HepG2 (cell line): ENCODE data around the gene SURF2. TPM values are rescaled to one million over a fixed set of nuclear protein-coding genes. Genes with fewer than 3 reads are reported as not detected.

Experiments
- ATAC-seq: fragments of 200-7000 bp; cut with Tn5 transposase; 3 replicates; pipeline ENCODE4 v1.9.1; 2020; ENCODE audit warnings: mild to moderate bottlenecking, moderate library complexity
- BruUV-seq: library from RNA; stranded (reverse); fragments of 400-500 nt; replicated peaks from 2 replicates; lab custom pipeline; 2021; lab: Mats Ljungman, UMichigan
- CTCF ChIA-PET: fragments of 300-600 bp; formaldehyde crosslinking; extraction: SDS; loops from one replicate; lab custom pipeline; 2021; ENCODE audit warnings: low total read pairs, inconsistent platforms, low intra/inter-chr PET ratio; lab: Yijun Ruan, JAX
- POLR2A ChIA-PET: fragments of 350-600 bp; sonication (Branson Sonifier 250); formaldehyde crosslinking; loops from one replicate; lab custom pipeline; 2020; ENCODE audit warnings: antibody characterized with exemption, inconsistent platforms; lab: Yijun Ruan, JAX
- DNase-seq: peaks from one replicate; pipeline ENCODE4 v3.0.0-alpha.2; 2015; ENCODE audit warnings: low spot score
- FAIRE-seq: peaks from 3 replicates; lab custom pipeline; 2011; peaks lifted over from hg19 to GRCh38; lab: Jason Lieb, UNC
- H2AFZ ChIP-seq: one replicate; pipeline ENCODE4 v1.6.1; 2011; ENCODE audit warnings: low read length, inconsistent platforms
- H3K27ac ChIP-seq: fragments of 300-600 bp; 3 replicates; pipeline ENCODE4 v1.8.0; 2011; ENCODE audit warnings: mixed run types, mild to moderate bottlenecking, mixed read lengths, low read length, inconsistent platforms; ENCODE audit not compliant: insufficient read depth; ENCODE audit errors: extremely low read length
- H3K27me3 ChIP-seq, 2 experiments: fragments of 200-600 bp in 1 of 2; 2 replicates in 1 of 2; 3 replicates in 1 of 2; pipeline versions ENCODE4 v1.6.0 to v1.8.0; 2011; ENCODE audit warnings: low read length in 2 of 2, mild to moderate bottlenecking in 2 of 2, moderate library complexity in 2 of 2, inconsistent platforms in 1 of 2; ENCODE audit not compliant: insufficient read depth in 2 of 2, control insufficient read depth in 1 of 2
- H3K36me3 ChIP-seq, 2 experiments: fragments of 200-600 bp in 1 of 2; replicated peaks in 1 of 2; 2 replicates in 1 of 2; 3 replicates in 1 of 2; pipeline versions ENCODE4 v1.5.1 to v1.8.0; 2011; ENCODE audit warnings: low read length in 2 of 2, inconsistent platforms in 1 of 2; ENCODE audit not compliant: insufficient read depth in 2 of 2, control insufficient read depth in 1 of 2
- H3K4me1 ChIP-seq: 2 replicates; pipeline ENCODE4 v1.5.1; 2012; ENCODE audit warnings: low read length, inconsistent platforms; ENCODE audit not compliant: insufficient read depth
- H3K4me2 ChIP-seq: 2 replicates; pipeline ENCODE4 v1.6.0; 2011; ENCODE audit warnings: low read depth, low read length, inconsistent platforms
- H3K4me3 ChIP-seq, 3 experiments: fragments of 200-600 bp in 1 of 3; sonication (generic), shearing (Covaris generic) in 1 of 3; replicated peaks in 1 of 3; 2 replicates each; pipeline ENCODE4 v1.5.1; 2011 to 2016; ENCODE audit warnings: low read length in 3 of 3, inconsistent platforms in 2 of 3, low read depth in 2 of 3, mild to moderate bottlenecking in 2 of 3, control low read depth in 1 of 3, mixed read lengths in 1 of 3; ENCODE audit not compliant: insufficient read depth in 1 of 3
- H3K79me2 ChIP-seq: one replicate; pipeline ENCODE4 v1.6.1; 2011; ENCODE audit warnings: low read length, inconsistent platforms; ENCODE audit not compliant: insufficient read depth
- H3K9ac ChIP-seq: 2 replicates; pipeline ENCODE4 v1.6.0; 2011; ENCODE audit warnings: mild to moderate bottlenecking, low read depth, low read length, inconsistent platforms; ENCODE audit not compliant: insufficient read depth
- H3K9me3 ChIP-seq: 2 replicates; pipeline ENCODE4 v1.5.1; 2012; ENCODE audit warnings: mild to moderate bottlenecking, low read length
- H4K20me1 ChIP-seq: 2 replicates; pipeline ENCODE4 v1.6.0; 2011; ENCODE audit warnings: inconsistent platforms, mild to moderate bottlenecking, low read length, moderate library complexity; ENCODE audit not compliant: insufficient read depth
- CCAR2 ChIP-seq: fragments of 200-400 bp; formaldehyde crosslinking; optimal IDR thresholded peaks from 2 replicates; pipeline ENCODE3; 2018; ENCODE audit warnings: low read depth, mild to moderate bottlenecking, low read length, moderate library complexity
- CEBPB ChIP-seq: IDR thresholded peaks from 2 replicates; pipeline ENCODE4 v1.6.1; 2011; ENCODE audit warnings: low read depth, low read length, improper control_type of control experiment, borderline replicate concordance
- CEBPG ChIP-seq: IDR thresholded peaks from 2 replicates; pipeline ENCODE4 v1.6.1; 2016
- FOSL2 ChIP-seq: sonication (generic); formaldehyde crosslinking; IDR thresholded peaks from 2 replicates; pipeline ENCODE4 v1.4.0; 2020; ENCODE audit warnings: missing genetic modification reagents
- HOXA5 ChIP-seq: sonication (generic); formaldehyde crosslinking; IDR thresholded peaks from 2 replicates; pipeline ENCODE4 v1.4.0; 2020; ENCODE audit warnings: missing genetic modification reagents
- POLR2AphosphoS2 ChIP-seq: IDR thresholded peaks from 2 replicates; pipeline ENCODE4 v1.6.1; 2011; ENCODE audit warnings: low read depth, low read length, improper control_type of control experiment
- PTBP1 ChIP-seq: fragments of 200-400 bp; formaldehyde crosslinking; IDR thresholded peaks from 2 replicates; pipeline ENCODE4 v1.6.1; 2018; ENCODE audit warnings: low read length, low read depth; ENCODE audit not compliant: poor library complexity, severe bottlenecking
- RBM22 ChIP-seq: fragments of 200-400 bp; formaldehyde crosslinking; optimal IDR thresholded peaks from 2 replicates; pipeline ENCODE3; 2017; ENCODE audit warnings: mild to moderate bottlenecking, low read length, moderate library complexity
- ZFP62 ChIP-seq: sonication (generic); formaldehyde crosslinking; IDR thresholded peaks from 2 replicates; pipeline ENCODE4 v1.4.0; 2020; ENCODE audit warnings: missing genetic modification reagents
- ZNF121 ChIP-seq: sonication (generic); formaldehyde crosslinking; IDR thresholded peaks from 2 replicates; pipeline ENCODE4 v1.5.0; 2020; ENCODE audit warnings: mild to moderate bottlenecking, missing genetic modification reagents
- ZNF672 ChIP-seq: sonication (generic); formaldehyde crosslinking; IDR thresholded peaks from 2 replicates; pipeline ENCODE4 v1.8.1; 2022; ENCODE audit warnings: missing genetic modification reagents
- WGBS: methylation state at CpG from one replicate; pipeline ENCODE4 v1.1.6; 2017; ENCODE audit warnings: low lambda C conversion rate; 5-methylcytosine and 5-hydroxymethylcytosine counted together
- in situ Hi-C: cut with HindIII; loops from 2 replicates; pipeline ENCODE4 v1.10.0; 2017; ENCODE audit warnings: low pct_unique_long_range_greater_than_20kb; ENCODE audit not compliant: extremely low pct_ligation_motif_present
- intact Hi-C: fragments of 100-400 bp; cut with micrococcal nuclease; formaldehyde crosslinking; loops from one replicate; pipeline ENCODE4 v1.10.0; 2022; ENCODE audit not compliant: unreplicated experiment
- polyA plus RNA-seq, 8 experiments: library from polyadenylated mRNA; depleted of rRNA in 3 of 8; stranded (reverse) in 7 of 8; unstranded in 1 of 8; fragments of >200 nt; fragmentation: Illumina TruSeq in 4 of 8; extraction: Trizol in 4 of 8; gene quantifications; 2 replicates each; pipeline versions ENCODE4 v1.2.1 to v1.2.3, GENCODE V29; 2011 to 2016; ENCODE audit warnings: low read depth in 4 of 8, missing spikeins in 1 of 8, mixed read lengths in 1 of 8; ENCODE audit not compliant: insufficient read depth in 1 of 8
- total RNA-seq, 5 experiments: library from RNA; depleted of rRNA; stranded (reverse); fragments of >200 nt; fragmentation: Illumina TruSeq; extraction: Trizol; gene quantifications; 2 replicates each; pipeline ENCODE4 v1.2.3, GENCODE V29; 2016; ENCODE audit warnings: low read depth in 1 of 5
- TF ChIP-seq, protein P1 (sequence below): conservative IDR thresholded peaks from 2 replicates; pipeline ENCODE4 v1.6.1; 2018; ENCODE audit warnings: missing genetic modification reagents
- TF ChIP-seq, protein P2 (sequence below): sonication (generic); formaldehyde crosslinking; IDR thresholded peaks from 2 replicates; pipeline ENCODE4 v1.5.0; 2020; ENCODE audit warnings: mild to moderate bottlenecking, low read depth, missing genetic modification reagents, borderline replicate concordance
- TF ChIP-seq, protein P3 (sequence below): IDR thresholded peaks from 2 replicates; pipeline ENCODE4 v1.6.1; 2018; ENCODE audit warnings: missing genetic modification reagents
- TF ChIP-seq, protein P4 (sequence below): IDR thresholded peaks from 2 replicates; pipeline ENCODE4 v1.6.1; 2016
- TF ChIP-seq, protein P5 (sequence below): sonication (generic); formaldehyde crosslinking; IDR thresholded peaks from 2 replicates; pipeline ENCODE4 v1.5.0; 2020; ENCODE audit warnings: mild to moderate bottlenecking, missing genetic modification reagents
- TF ChIP-seq, protein P6 (sequence below): sonication (generic); IDR thresholded peaks from 2 replicates; pipeline ENCODE4 v1.6.1; 2016; ENCODE audit warnings: low read depth, borderline replicate concordance

The SURF2 gene
- total and polyA plus RNA-seq, 2 of the 13 experiments (the other 11 are each of a cell fraction or from before 2014, with no cell fraction given): 6.3 to 13.6 TPM

DNA sequence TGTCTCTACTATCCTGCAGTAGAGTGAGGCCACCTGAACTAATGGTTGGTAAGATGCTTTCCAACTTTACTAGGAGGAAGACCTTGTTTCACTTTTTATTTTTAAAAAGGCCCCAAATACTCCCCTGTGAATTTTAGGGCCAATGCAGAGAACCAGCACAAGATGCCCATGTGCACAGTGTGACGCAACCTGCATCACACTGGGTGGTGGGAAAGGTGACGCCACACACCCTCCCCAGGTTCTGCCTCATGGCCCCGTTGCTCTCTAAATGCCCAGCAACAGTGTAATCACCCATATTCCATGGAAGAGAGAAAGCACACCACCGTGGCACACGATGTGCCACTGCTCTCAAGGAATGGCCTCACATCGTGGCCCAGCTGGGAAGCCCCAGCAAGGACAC is 13.1 kb downstream of the SURF2 start:
- no peaks in the 10 kb centered on the region for H3K27me3 ChIP-seq
- FAIRE-seq: no peak

More for the DNA sequence above, 13.1 kb downstream of the SURF2 start:
- no peak overlapping the region for H3K4me3 ChIP-seq
- peaks cover 20 to 88% of the 10 kb centered on the region in 2 experiments for H3K36me3 ChIP-seq
- in situ Hi-C loops (no loop called here), intact Hi-C loops (no loop called here)
- H4K20me1 ChIP-seq: peaks cover 96% of the 10 kb centered on the region
- no TSS peak for BruUV-seq
- H3K4me1 ChIP-seq: peaks cover 61% of the 10 kb centered on the region
- ATAC-seq (no peak), DNase-seq (no peak)
- H3K9me3 ChIP-seq: no peaks in the 10 kb centered on the region
- H2AFZ ChIP-seq: no peak overlapping the region
- ChIA-PET POLR2A (interaction anchor here (0.9 kb wide), 1 partner anchor 11 kb away, joined by 3 read pairs; no protein-coding TSS in a partner anchor), CTCF (no interaction called here)
- peaks cover 95% of the 10 kb centered on the region for H3K79me2 ChIP-seq
- no peak overlapping the region for H3K4me2 ChIP-seq
- no peak overlapping the region for H3K27ac ChIP-seq
- 93% methylated on average over 3 of the region's 6 CpGs for WGBS
- H3K9ac ChIP-seq: no peak overlapping the region
- TF ChIP-seq RBM22: peak; percentile 10
- no peak for TF ChIP-seq FOSL2
- TF ChIP-seq, protein P1, sequence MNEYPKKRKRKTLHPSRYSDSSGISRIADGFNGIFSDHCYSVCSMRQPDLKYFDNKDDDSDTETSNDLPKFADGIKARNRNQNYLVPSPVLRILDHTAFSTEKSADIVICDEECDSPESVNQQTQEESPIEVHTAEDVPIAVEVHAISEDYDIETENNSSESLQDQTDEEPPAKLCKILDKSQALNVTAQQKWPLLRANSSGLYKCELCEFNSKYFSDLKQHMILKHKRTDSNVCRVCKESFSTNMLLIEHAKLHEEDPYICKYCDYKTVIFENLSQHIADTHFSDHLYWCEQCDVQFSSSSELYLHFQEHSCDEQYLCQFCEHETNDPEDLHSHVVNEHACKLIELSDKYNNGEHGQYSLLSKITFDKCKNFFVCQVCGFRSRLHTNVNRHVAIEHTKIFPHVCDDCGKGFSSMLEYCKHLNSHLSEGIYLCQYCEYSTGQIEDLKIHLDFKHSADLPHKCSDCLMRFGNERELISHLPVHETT (CRISPR knock-in tag): no peak
- TF ChIP-seq ZNF672 (CRISPR knock-in tag): no peak
- no peak for TF ChIP-seq HOXA5 (CRISPR knock-in tag)
- TF ChIP-seq PTBP1: no peak
- TF ChIP-seq CEBPG (CRISPR knock-in tag): 0 out of 2 replicates have a peak, but pooled peaks have one; percentile 8
- peak; percentile 66 for TF ChIP-seq CEBPB
- TF ChIP-seq ZFP62 (CRISPR knock-in tag): no peak
- TF ChIP-seq, protein P2, sequence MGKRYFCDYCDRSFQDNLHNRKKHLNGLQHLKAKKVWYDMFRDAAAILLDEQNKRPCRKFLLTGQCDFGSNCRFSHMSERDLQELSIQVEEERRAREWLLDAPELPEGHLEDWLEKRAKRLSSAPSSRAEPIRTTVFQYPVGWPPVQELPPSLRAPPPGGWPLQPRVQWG (CRISPR knock-in tag): no peak
- TF ChIP-seq POLR2AphosphoS2: 0 out of 2 replicates have a peak, but pooled peaks have one; percentile 44
- TF ChIP-seq, protein P3, sequence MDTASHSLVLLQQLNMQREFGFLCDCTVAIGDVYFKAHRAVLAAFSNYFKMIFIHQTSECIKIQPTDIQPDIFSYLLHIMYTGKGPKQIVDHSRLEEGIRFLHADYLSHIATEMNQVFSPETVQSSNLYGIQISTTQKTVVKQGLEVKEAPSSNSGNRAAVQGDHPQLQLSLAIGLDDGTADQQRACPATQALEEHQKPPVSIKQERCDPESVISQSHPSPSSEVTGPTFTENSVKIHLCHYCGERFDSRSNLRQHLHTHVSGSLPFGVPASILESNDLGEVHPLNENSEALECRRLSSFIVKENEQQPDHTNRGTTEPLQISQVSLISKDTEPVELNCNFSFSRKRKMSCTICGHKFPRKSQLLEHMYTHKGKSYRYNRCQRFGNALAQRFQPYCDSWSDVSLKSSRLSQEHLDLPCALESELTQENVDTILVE (CRISPR knock-in tag): no peak
- no peak for TF ChIP-seq CCAR2
- no peak for TF ChIP-seq ZNF121 (CRISPR knock-in tag)
- TF ChIP-seq, protein P4, sequence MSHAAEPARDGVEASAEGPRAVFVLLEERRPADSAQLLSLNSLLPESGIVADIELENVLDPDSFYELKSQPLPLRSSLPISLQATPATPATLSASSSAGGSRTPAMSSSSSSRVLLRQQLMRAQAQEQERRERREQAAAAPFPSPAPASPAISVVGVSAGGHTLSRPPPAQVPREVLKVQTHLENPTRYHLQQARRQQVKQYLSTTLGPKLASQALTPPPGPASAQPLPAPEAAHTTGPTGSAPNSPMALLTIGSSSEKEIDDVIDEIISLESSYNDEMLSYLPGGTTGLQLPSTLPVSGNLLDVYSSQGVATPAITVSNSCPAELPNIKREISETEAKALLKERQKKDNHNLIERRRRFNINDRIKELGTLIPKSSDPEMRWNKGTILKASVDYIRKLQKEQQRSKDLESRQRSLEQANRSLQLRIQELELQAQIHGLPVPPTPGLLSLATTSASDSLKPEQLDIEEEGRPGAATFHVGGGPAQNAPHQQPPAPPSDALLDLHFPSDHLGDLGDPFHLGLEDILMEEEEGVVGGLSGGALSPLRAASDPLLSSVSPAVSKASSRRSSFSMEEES: no peak
- TF ChIP-seq, protein P5, sequence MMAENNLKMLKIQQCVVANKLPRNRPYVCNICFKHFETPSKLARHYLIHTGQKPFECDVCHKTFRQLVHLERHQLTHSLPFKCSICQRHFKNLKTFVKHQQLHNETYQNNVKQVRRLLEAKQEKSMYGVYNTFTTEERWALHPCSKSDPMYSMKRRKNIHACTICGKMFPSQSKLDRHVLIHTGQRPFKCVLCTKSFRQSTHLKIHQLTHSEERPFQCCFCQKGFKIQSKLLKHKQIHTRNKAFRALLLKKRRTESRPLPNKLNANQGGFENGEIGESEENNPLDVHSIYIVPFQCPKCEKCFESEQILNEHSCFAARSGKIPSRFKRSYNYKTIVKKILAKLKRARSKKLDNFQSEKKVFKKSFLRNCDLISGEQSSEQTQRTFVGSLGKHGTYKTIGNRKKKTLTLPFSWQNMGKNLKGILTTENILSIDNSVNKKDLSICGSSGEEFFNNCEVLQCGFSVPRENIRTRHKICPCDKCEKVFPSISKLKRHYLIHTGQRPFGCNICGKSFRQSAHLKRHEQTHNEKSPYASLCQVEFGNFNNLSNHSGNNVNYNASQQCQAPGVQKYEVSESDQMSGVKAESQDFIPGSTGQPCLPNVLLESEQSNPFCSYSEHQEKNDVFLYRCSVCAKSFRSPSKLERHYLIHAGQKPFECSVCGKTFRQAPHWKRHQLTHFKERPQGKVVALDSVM (CRISPR knock-in tag): no peak
- TF ChIP-seq, protein P6, sequence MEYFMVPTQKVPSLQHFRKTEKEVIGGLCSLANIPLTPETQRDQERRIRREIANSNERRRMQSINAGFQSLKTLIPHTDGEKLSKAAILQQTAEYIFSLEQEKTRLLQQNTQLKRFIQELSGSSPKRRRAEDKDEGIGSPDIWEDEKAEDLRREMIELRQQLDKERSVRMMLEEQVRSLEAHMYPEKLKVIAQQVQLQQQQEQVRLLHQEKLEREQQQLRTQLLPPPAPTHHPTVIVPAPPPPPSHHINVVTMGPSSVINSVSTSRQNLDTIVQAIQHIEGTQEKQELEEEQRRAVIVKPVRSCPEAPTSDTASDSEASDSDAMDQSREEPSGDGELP: no peak
